K562 (cell line): ENCODE measurements around the gene ARHGEF4.

ENCODE experiments used
- MECOM ChIP-seq: fragments of 250-450 bp; sonication (Bioruptor Pico); IDR thresholded peaks from 2 replicates; pipeline ENCODE4 v1.8.0; 2022; ENCODE audit warnings: inconsistent platforms
- WHSC1 ChIP-seq: IDR thresholded peaks from one replicate; pipeline ENCODE4 v1.6.1; 2012; ENCODE audit warnings: low read length, control low read depth, inconsistent platforms

DNA sequence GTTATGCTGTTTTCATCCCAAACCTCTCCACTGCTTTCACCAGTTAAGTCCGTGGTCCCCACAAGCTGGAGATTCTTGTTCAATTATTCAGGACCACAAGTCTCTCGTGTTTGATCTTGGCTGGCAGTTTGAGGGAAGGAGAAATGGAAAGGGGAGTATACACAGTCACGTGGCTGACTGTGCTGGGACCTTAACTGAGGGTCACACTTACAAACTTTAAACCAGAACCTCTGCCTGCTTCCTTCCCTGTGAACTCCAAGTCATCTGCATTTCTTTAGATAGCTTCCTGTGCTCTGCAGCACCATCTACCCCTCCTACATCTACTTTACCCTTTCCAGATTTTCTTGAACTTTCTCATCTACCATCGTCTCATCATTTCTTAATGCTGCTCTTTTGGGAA lies 91.7 kb downstream of the ARHGEF4 start:
- no peak for TF ChIP-seq WHSC1
- no peak for TF ChIP-seq MECOM (CRISPR knock-in tag)
